Activated CD4-positive, alpha-beta memory T cell treated with anti-CD3 and anti-CD28 coated beads for 36 hours (primary cell): ENCODE data around the gene LRRC56. TPM values are rescaled to one million over a fixed set of nuclear protein-coding genes. Genes with fewer than 3 reads are reported as not detected.
A peak's percentile ranks its signal among the peaks of the same experiment; 100 is the strongest.

Experiments
- CTCF ChIA-PET: fragments of 350-600 bp; sonication (Branson Sonifier 250); formaldehyde crosslinking; loops from one replicate; lab custom pipeline; 2021; ENCODE audit warnings: antibody characterized with exemption, inconsistent platforms; lab: Charles Lee
- POLR2A ChIA-PET: fragments of 350-600 bp; sonication (Branson Sonifier 250); formaldehyde crosslinking; loops from one replicate; lab custom pipeline; 2021; ENCODE audit warnings: antibody characterized with exemption; lab: Charles Lee
- DNase-seq: peaks from one replicate; pipeline ENCODE4 v3.0.0-alpha.2; 2020
- H3K27ac Mint-ChIP-seq: one replicate; pipeline ENCODE4 v1.8.0; 2021; ENCODE audit warnings: mixed read lengths
- H3K27me3 Mint-ChIP-seq: one replicate; pipeline ENCODE4 v1.8.0; 2021; ENCODE audit warnings: mixed read lengths
- H3K36me3 Mint-ChIP-seq: one replicate; pipeline ENCODE4 v1.8.0; 2021; ENCODE audit warnings: mixed read lengths
- H3K4me1 Mint-ChIP-seq: one replicate; pipeline ENCODE4 v1.8.0; 2021; ENCODE audit warnings: low read depth, mixed read lengths
- H3K4me3 Mint-ChIP-seq: one replicate; pipeline ENCODE4 v1.8.0; 2021; ENCODE audit warnings: mild to moderate bottlenecking, mixed read lengths
- H3K9me3 Mint-ChIP-seq: one replicate; pipeline ENCODE4 v1.8.0; 2021; ENCODE audit warnings: mixed read lengths
- intact Hi-C: fragments of 100-400 bp; cut with micrococcal nuclease; formaldehyde crosslinking; loops from one replicate; pipeline ENCODE4 v1.15.1; 2023
- total RNA-seq, 2 experiments: library from RNA; stranded (reverse); gene quantifications; one replicate each; pipeline ENCODE4 v1.2.3, GENCODE V29; 2021

The LRRC56 gene, protein sequence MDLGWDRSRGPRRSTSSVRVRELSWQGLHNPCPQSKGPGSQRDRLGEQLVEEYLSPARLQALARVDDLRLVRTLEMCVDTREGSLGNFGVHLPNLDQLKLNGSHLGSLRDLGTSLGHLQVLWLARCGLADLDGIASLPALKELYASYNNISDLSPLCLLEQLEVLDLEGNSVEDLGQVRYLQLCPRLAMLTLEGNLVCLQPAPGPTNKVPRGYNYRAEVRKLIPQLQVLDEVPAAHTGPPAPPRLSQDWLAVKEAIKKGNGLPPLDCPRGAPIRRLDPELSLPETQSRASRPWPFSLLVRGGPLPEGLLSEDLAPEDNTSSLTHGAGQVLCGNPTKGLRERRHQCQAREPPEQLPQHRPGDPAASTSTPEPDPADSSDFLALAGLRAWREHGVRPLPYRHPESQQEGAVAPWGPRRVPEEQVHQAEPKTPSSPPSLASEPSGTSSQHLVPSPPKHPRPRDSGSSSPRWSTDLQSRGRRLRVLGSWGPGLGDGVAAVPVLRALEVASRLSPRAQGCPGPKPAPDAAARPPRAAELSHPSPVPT
- 1 to 10 TPM; 1.3 to 1.6 TPM for total RNA-seq

DNA sequence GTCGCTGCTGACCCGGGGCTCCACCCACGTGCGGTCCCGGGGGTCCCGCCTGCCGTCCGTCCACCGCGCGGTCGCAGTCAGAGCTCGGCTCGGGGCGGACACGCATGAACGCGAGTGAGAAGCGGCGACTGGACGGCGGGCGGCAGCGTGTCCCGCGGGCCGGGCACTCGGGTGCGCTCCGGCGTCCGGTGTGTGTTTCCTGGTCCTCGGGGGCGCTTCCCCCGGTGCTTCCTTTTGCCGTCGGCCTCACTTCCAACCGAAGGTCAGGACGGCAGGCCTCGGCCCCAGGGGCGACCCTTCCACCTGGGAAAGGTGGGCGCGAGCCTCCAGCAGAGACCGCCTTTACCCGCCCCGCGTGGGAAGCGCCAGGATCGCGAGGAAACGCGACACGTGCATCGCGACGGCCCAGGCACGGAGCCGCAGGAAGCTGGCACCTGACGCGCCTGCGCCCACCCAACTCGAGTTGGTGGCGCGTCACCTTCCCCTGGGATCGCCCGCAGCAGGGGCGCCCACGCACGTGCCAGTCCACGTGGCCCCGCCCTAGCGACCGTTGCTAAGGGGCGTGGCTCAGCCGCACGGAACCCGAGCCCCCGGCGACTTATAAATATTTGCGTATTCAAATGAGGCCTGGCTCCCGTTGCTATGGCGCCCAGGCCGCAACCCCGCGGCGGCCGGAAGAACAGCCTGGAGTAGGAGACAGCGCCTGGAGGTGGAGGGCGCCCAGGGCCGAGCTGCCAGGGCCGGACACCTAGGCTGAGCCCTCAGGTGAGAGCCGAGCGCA lies at the start of gene LRRC56:
TSS of gene LRRC56 (plus strand) at position 687 of the 781 bp plus-strand sequence. CDS start 3,158 bp downstream, outside the sequence.
- ChIA-PET CTCF (interaction anchor here (3.3 kb wide), 1 partner anchor 18 kb away, joined by 30 read pairs; no protein-coding TSS in a partner anchor), POLR2A (interaction anchor here (1.0 to 1.7 kb wide), 3 partner anchors 18 to 221 kb away, joined by 3 to 6 read pairs (median 4); partner anchors contain the start of gene PHRF1)
- intact Hi-C loops, result loop anchor here (1.0 to 5.0 kb wide), 6 partner anchors 24 to 185 kb away; partner anchors contain the start of genes DEAF1, LMNTD2, PHRF1 and RASSF7
- Mint-ChIP-seq H3K36me3 (peaks cover 4% of the 10 kb centered on the region), H3K27me3 (no peaks in the 10 kb centered on the region), H3K9me3 (no peaks in the 10 kb centered on the region), H3K4me3 (peak within 1 kb of the TSS; percentile 85), H3K27ac (peak within 1 kb of the TSS; percentile 78), H3K4me1 (peaks cover 9% of the 10 kb centered on the region)
- peak; percentile 93 for DNase-seq

DNA sequence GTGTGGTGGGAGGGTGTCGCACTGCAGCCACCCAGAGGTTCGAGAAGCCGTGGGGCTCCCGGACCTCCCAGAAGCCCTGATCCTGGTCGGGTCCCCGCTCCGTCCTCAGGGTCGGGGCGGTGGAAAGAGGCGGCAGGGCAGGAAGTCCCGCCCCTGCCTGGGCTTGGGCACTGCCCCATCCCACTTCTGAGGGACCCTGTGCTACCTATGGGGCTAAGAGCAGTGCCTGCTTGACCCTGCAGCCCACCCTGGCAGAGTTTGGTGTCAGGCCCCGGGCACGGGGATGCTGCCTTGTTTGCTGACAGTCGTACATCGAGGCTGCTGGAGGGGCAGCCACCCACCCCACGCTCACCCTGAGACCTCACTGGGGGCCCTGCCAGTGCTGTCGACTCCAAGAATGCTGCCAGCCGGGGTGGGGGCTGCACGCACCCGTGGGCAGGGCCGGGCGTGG lies 49.7 kb upstream of the LRRC56 start:
- DNase-seq, result no peak
- POLR2A ChIA-PET, result no interaction called here
- H3K27ac Mint-ChIP-seq, result no peak overlapping the region

DNA sequence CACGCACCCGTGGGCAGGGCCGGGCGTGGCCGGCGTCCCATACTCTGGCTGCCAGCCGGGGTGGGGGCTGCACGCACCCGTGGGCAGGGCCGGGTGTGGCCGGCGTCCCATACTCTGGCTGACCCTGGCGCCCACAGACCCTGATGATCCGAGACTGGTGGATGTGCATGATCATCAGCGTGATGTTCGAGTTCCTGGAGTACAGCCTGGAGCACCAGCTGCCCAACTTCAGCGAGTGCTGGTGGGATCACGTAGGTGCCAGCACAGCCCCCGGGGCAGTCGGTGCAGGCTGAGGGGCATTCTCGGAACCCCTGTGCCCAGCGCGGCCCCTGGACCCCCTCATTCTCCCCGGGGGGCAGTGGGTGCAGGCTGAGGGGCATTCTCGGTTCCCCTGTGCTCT lies 49.3 kb upstream of the LRRC56 start:
- ChIA-PET POLR2A (no interaction called here), CTCF (no interaction called here)
- Mint-ChIP-seq H3K36me3 (peaks cover 2% of the 10 kb centered on the region), H3K27ac (no peak overlapping the region), H3K9me3 (no peaks in the 10 kb centered on the region), H3K4me3 (no peak overlapping the region), H3K27me3 (no peaks in the 10 kb centered on the region), H3K4me1 (no peaks in the 10 kb centered on the region)
- DNase-seq, result no peak
- intact Hi-C loops, result no loop called here

More for the DNA sequence above, 49.7 kb upstream of the LRRC56 start:
- Mint-ChIP-seq H3K4me3 (no peak overlapping the region), H3K36me3 (peaks cover 2% of the 10 kb centered on the region), H3K4me1 (no peaks in the 10 kb centered on the region), H3K27me3 (no peaks in the 10 kb centered on the region), H3K9me3 (no peaks in the 10 kb centered on the region)
- CTCF ChIA-PET, result no interaction called here
- intact Hi-C loops, result no loop called here

DNA sequence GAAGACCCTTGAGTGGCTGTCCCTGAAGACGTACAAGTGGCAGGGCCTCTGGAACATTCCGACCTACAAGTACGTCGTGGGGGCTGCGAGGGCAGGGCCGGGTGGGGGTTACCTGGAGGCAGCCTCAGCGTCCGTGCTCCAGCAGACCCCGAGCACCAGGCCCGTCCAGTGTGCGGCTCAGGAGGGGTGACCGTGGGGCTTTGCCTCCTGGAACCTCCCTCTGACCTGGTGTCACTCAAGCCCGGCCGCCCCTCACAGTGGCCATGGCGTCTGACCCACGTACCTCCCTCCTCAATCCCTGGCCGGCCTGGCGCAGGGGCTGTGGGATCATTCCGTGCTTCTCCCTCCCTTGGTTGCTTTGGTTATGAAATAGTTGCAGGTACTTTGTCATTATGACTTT lies 48.7 kb upstream of the LRRC56 start:
- ChIA-PET POLR2A (no interaction called here), CTCF (no interaction called here)
- intact Hi-C loops, result no loop called here
- no peaks in the 10 kb centered on the region for H3K9me3 Mint-ChIP-seq
- no peaks in the 10 kb centered on the region for H3K27me3 Mint-ChIP-seq
- no peak overlapping the region for H3K27ac Mint-ChIP-seq
- H3K36me3 Mint-ChIP-seq, result peaks cover 2% of the 10 kb centered on the region
- no peaks in the 10 kb centered on the region for H3K4me1 Mint-ChIP-seq
- DNase-seq, result no peak
- no peak overlapping the region for H3K4me3 Mint-ChIP-seq

DNA sequence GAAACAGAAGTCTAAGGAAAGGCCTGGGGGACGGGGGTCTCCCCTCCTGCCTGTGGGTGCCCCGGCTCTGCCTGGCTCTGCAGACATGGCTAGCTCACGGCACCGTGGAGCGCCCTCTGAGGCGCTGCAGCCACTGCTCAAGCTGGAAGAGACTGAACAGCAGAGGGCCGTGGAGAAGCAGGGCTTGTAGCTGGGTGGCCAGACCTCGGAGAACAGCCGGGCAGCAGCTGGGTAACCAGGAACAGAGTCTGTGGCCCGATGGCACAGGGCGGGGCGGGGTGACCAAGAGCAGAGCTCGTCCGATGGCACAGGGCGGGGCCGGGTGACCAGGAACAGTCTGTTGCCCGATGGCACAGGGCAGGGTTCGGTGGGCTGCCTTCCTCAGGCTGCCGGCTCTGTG lies 48.3 kb upstream of the LRRC56 start:
- no peaks in the 10 kb centered on the region for H3K27me3 Mint-ChIP-seq
- no peaks in the 10 kb centered on the region for H3K4me1 Mint-ChIP-seq
- ChIA-PET POLR2A (no interaction called here), CTCF (no interaction called here)
- H3K9me3 Mint-ChIP-seq, result no peaks in the 10 kb centered on the region
- intact Hi-C loops, result no loop called here
- peaks cover 2% of the 10 kb centered on the region for H3K36me3 Mint-ChIP-seq
- H3K4me3 Mint-ChIP-seq, result no peak overlapping the region
- DNase-seq, result no peak
- H3K27ac Mint-ChIP-seq, result no peak overlapping the region

DNA sequence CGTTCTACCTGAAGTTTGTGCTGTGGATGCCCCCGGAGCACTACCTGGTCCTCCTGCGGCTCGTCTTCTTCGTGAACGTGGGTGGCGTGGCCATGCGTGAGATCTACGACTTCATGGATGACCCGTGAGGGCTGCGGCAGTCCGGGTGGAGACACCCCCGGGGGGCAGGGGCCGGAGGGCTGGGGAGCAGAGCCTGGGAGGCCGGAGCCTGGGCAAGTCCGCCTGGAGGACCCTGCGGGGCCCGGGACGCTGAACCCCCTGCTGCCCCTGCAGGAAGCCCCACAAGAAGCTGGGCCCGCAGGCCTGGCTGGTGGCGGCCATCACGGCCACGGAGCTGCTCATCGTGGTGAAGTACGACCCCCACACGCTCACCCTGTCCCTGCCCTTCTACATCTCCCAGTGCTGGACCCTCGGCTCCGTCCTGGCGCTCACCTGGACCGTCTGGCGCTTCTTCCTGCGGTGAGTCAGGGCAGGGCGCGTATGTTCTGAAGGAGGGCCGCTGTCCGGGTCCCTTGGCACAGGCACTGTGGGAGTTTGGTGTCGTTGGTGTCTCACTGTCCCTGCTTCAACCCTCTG lies 47.6 kb upstream of the LRRC56 start:
- H3K27ac Mint-ChIP-seq, result no peak overlapping the region
- H3K36me3 Mint-ChIP-seq, result peaks cover 4% of the 10 kb centered on the region
- POLR2A ChIA-PET, result no interaction called here
- no peak for DNase-seq
- H3K4me1 Mint-ChIP-seq, result no peaks in the 10 kb centered on the region
- no peaks in the 10 kb centered on the region for H3K27me3 Mint-ChIP-seq
- intact Hi-C loops, result no loop called here
- H3K9me3 Mint-ChIP-seq, result no peaks in the 10 kb centered on the region
- CTCF ChIA-PET, result no interaction called here
- no peak overlapping the region for H3K4me3 Mint-ChIP-seq

DNA sequence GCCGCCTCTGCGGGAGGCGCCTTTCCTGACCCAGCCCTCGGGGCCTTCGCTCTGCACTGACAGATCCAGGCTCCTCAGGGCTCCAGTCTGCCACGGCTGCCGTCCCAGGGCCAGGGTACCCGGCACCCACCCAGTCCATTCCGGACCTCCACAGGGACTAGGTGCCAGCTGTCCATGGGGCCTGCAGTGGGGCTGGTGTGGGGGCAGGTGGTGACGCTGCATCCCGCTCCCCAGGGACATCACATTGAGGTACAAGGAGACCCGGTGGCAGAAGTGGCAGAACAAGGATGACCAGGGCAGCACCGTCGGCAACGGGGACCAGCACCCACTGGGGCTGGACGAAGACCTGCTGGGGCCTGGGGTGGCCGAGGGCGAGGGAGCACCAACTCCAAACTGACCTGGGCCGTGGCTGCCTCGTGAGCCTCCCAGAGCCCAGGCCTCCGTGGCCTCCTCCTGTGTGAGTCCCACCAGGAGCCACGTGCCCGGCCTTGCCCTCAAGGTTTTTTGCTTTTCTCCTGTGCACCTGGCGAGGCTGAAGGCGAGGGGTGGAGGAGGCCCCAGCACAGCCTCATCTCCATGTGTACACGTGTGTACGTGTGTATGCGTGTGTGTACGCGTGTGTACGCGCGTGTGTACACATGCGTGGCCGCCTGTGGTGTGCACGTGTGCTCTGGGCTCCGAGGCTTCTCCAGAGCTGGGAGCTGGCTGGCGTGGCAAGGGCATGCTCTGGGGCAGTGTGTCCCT lies 47.0 kb upstream of the LRRC56 start:
- Mint-ChIP-seq H3K4me3 (no peak overlapping the region), H3K9me3 (no peaks in the 10 kb centered on the region), H3K27ac (no peak overlapping the region), H3K36me3 (peaks cover 8% of the 10 kb centered on the region), H3K27me3 (no peaks in the 10 kb centered on the region), H3K4me1 (no peaks in the 10 kb centered on the region)
- intact Hi-C loops, result no loop called here
- CTCF ChIA-PET, result no interaction called here
- no peak for DNase-seq
- POLR2A ChIA-PET, result no interaction called here

DNA sequence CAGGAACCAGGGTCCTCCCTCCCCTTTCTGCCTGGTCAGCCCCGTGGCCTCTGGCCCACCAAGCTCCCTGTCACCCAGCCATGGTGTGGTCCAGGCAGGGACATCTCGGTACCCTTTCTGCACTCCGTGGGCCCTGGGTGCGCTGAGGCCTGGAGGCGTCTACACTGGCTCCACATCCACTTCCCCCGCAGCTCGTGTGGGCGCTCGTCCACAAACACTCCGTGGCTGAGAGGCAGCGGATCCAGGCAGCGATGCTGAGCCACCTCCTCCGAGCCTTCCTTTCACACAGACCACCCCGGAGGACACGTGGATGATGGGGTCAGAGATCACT lies 46.4 kb upstream of the LRRC56 start:
- Mint-ChIP-seq H3K27me3 (no peaks in the 10 kb centered on the region), H3K27ac (no peak overlapping the region), H3K4me3 (no peak overlapping the region), H3K36me3 (peaks cover 10% of the 10 kb centered on the region), H3K9me3 (no peaks in the 10 kb centered on the region), H3K4me1 (no peaks in the 10 kb centered on the region)
- POLR2A ChIA-PET, result no interaction called here
- intact Hi-C loops, result no loop called here
- DNase-seq, result no peak
- CTCF ChIA-PET, result no interaction called here

DNA sequence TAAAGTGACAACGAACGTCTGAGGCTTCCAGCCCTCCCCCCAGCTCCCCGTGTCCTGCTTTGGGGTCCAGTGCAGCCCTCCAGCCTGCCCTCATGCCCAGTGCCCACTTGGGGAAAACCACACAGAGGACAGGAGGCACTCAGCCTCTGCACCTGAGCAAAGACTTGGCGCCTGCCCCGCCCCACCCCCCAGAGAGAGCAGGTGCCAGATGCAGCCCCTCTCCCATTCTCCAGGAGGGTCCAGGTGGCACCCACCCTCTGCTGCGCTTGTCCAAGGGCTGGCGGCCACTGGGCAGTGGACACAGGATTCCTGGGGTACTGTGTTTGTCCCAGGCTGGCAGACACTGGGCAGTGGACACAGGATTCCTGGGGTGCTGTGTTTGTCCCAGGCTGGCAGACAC lies 46.0 kb upstream of the LRRC56 start:
- ChIA-PET POLR2A (no interaction called here), CTCF (no interaction called here)
- intact Hi-C loops, result no loop called here
- H3K9me3 Mint-ChIP-seq, result no peaks in the 10 kb centered on the region
- no peak overlapping the region for H3K4me3 Mint-ChIP-seq
- no peaks in the 10 kb centered on the region for H3K4me1 Mint-ChIP-seq
- H3K27me3 Mint-ChIP-seq, result no peaks in the 10 kb centered on the region
- H3K36me3 Mint-ChIP-seq, result peaks cover 12% of the 10 kb centered on the region
- H3K27ac Mint-ChIP-seq, result no peak overlapping the region
- DNase-seq, result no peak

DNA sequence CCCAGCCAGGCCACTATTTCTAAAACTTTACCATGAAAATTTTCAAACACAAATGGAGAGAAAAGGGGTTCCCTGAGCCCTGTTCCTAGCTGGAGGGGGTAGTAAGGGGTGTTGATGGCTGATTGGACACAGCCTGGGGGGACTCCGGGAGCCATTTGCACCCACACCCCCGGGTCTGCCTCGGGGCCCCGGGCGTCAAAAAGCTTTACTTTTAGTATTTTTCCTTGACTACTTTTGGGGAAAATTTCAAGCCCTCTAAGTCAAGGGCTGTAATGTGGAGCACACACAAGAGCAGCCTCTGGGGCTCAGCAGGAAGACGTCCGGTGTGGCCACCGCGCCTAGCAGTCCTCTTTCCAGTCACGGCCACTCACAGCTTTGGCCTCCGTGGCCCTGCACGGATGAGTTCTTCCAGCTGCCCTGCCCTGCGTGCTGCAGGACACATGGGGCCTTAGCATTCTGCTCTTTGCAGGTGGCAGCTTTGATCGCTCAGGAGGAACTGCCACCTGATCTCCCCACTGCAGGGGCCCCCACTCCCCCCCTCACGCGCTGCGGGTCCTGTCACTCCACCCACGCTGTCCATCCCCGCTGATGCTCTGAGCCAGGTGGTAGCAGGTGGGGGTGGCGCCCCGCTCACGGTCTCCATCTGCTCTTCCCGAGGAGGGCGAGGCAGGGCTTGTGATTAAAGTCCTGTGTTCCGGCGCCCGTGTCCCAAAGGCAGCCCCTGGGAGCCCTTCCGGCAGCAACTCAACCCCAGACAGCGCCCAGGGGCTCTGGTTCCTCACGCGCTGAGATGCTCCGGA lies 44.7 kb upstream of the LRRC56 start:
- Mint-ChIP-seq H3K4me3 (no peak overlapping the region), H3K36me3 (peaks cover 25% of the 10 kb centered on the region), H3K4me1 (peaks cover 5% of the 10 kb centered on the region), H3K27ac (no peak overlapping the region), H3K27me3 (no peaks in the 10 kb centered on the region), H3K9me3 (no peaks in the 10 kb centered on the region)
- CTCF ChIA-PET, result interaction anchor here (1.4 kb wide), 1 partner anchor 26 kb away, joined by 3 read pairs; no protein-coding TSS in a partner anchor
- intact Hi-C loops, result no loop called here
- POLR2A ChIA-PET, result no interaction called here
- DNase-seq, result no peak
